GM04503 (cell line): Measurements from ENCODE around the gene CLSTN2.

Source experiments
- DNase-seq: peaks from one replicate; pipeline ENCODE4 v3.0.0-alpha.2; 2012; ENCODE audit warnings: low read depth

Gene CLSTN2

GRCh38 chr3:140007911-140008869, 73.2 kb downstream of the CLSTN2 start:
- no peak for DNase-seq

DNA sequence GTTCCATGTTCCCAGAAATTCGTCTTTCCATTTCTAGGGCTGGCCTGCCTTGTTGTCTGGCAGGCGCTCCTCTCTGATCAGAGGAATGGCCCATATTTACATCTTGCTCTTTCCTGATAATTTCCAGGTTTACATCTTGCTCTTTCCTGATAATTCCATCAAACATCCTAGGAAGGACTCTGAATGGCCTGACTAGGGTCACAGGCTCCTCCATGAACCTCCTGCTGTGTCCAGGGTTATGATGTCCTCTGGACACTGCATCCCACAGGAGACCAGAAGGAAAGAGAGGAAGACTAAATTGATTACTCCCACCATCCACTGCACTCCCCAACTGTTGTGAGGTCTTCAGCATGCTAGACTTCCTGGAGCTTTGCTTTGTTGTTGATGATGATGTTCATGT, 75.4 kb downstream of the CLSTN2 start:
- no peak for DNase-seq

GRCh38 chr3:140011086-140011485, 76.1 kb downstream of the CLSTN2 start:
- no peak for DNase-seq

DNA sequence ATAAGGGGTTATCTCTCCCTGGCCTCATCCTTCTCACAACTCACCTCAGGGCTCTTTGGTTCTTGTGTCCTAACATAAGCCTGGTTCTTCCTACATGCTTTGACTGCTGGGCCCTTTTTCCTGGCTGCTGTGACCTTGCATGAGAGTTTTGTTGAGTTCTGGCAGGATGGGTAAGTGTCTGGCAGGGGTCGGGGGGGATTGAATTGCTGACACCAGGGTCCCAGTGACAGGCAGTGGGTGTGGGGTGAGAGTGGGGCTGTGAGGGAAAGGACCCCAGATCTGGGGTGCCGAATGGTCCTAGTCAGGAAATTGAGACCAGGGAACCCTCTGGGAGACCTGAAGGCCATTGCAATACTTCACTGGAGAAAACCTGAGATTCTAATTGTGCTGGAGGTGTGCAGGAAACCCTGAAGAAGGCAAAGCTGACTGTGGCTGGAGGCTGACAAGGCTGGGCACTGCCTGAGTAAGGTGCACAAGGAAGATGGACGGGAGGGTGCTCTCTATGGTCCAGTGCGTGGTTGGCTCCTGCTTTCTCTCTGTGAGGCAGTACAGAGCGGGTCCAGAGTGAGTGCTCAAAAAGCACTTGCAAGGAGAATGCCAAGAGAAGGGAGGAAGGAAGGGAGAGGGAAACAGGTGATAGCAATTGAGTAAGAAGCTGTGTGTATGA, 76.8 kb downstream of the CLSTN2 start:
- DNase-seq, result no peak

DNA sequence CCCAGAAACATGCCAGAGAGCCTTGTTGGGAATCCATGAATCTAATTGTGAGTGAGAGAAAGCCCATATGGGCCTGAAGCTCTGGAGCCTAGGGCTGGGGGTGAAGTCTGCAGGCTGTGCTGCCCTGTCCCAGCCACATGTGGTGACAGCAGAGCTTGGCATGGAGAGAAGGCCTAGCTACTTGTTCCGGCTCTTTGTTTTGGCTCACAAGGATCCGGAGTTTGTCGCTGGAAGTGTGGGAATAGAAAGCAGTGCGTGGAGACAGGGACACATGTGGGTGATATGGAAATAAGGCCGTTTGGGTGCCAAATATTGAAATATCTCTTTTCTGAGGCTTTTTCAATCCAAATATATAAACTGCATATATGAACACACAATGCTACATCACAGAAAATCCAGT, 78.2 kb downstream of the CLSTN2 start:
- no peak for DNase-seq

DNA sequence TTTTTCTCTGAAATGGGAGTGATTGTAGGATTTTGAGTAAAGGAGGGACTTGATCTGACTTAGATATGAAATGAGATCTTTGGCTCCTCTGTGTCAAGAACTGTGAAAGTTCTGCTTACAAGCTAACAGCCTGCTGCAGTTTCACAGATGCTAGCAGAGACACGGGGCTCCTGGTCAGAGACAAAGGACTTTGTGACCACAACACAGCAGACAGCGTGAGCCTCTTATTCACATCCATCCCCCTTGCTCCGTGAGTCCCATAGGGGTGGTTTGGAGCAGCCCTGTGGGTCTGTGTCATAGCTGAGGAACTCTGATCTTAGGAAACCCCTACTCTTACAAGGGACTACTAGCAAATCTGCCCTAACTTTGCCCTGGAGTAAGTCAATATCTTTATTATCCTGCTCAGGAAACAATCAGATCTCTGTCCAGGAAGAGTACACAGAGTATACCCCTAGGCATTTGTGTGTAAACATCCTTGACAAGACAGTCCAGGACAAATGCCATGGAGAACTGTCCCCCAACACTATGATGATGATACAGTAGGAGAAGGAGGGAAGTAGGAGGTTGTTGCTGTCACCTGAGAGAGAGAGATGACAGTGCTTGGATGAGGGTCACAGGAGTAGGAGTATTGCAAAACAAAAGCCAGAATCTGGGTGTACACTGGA, 80.0 kb downstream of the CLSTN2 start:
- DNase-seq, result no peak

GRCh38 chr3:140015741-140016140, 80.8 kb downstream of the CLSTN2 start:
- no peak for DNase-seq

DNA sequence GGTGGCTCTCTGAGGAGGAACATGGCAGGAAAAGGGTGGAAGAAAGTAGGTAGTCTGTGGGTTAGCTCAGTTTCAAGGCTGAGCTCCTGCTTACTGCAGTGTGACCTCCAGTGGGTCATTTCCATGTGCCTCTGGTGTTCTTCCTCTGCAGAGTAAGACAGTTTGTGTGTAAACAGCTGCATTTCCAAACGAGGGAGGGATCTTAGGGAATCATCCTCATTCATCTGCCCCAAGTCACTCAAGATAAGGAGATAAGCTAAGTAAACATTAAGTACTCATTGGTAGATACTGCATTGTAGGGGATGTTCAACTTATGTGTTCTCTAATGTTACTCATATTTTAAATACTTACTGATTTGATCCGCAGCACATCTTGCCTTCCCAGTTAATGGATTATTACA, 83.6 kb downstream of the CLSTN2 start:
- no peak for DNase-seq

- DNase-seq, result no peak
Observed at GRCh38 chr3:140019946-140020345, 85.0 kb downstream of the CLSTN2 start.

DNA sequence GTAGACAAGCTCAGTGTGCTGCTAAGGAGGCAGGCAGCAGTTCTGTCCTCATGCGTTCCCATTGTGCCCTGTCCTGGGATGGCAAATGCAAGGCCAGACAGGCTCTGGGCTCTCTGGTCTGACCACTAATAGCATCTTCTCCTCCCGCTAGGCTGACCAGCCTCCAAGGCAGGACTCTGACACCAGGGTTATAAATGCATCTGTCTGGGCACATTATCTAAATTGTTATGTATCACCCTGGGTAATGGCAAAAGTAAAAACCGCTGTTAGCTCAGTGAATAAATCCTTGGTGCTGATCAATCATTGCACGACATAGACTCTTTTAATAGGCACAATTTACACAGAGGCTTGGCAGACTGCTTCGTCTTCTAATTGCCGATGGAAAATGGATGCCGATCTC, 85.6 kb downstream of the CLSTN2 start:
- no peak for DNase-seq

DNA sequence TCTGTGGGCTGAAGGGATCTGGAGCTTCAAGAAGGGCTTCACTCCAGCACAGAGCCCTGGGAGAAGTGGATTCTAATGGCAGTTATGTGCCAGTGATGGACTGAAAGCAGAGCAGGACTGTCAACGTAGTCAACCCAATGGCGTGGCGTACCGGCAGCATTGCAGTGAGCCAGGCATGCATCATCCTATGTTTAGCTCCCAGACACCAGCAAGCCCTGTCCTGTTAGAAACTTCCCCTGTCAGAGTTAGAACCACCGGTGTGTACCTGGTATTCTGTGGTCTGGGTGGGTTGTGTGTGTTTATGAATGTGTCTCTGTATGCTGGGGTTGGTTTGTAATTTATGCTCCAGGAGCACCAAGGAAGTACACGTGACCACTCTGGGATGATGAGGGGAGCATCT, 86.3 kb downstream of the CLSTN2 start:
- DNase-seq, result no peak

DNA sequence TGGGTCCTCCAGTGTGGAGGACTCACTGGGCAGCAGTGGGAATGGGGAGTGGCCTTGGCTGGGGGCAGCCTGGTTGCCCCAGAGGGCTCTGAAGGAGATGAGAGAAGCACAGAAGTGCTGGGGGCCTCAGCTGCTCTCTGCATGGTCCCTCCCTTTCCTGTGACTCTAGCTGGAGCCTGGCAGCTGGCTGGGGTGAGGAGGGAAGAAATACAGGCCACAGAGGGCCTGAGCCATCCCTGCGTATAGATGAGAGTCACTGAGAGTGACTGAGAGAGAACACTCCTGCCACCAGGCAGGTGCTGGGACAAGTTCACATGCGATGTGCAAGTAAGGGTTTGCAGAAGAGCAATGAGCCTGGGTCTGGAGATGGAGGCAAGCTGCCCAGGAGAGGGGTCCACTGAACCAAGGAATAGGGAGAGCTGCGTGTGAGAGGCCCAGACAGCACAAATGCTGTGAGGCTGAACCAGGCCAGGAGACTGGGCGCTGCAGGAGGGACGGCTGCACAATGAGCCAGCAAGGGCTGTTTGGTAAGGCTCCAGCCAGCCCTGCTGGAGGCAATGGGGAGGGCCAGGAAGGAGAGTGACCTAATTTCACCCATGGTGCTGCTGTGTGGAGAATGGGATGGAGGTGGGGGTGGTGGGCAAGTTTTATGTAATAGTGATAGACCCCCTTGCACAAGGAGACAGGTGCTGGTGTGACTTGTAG, 87.2 kb downstream of the CLSTN2 start:
- DNase-seq, result no peak

DNA sequence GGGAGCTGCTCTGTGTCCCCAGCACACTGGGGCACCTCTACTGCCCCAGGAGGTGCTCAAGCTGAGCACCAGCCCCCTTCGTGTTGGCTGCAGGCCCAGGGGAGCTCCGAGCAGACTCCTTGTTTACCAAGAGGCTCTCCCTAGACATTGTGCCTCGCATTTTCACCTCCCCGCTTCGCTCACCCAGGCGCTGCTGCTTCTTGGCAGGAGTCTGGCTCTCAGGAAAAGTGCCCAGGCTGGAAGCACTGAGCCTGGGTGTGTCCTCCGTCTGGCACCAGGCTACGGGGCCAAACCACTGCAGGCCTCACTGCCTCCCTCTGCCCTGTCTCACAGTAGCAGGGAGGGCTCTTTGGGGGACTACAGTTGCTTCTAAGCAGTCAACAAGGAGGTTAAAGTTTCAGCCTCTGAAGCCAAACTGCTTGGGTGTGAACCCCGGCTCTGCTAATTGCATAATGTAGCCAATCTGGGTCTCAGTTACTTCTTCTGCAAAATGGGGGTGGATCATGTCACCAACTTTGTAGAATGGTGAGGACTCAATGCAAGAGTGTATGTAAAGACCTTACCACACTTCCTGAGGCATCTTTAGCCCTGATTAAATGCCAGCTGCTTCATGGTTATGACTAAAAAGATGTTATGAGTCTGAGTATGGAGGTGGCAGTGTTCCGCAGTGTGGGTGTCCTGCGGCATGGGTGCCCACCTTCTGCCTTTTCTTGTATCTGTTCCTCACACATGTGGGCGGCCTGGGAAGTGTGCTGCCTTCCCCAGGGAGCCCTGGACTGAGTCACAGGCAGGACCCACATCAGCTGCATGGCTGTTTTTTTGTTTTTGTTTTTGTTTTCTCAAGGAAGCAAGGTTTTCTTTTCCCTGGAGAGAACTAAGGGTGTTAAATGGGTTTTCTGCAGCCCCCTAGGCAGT, 88.9 kb downstream of the CLSTN2 start:
- no peak for DNase-seq

DNA sequence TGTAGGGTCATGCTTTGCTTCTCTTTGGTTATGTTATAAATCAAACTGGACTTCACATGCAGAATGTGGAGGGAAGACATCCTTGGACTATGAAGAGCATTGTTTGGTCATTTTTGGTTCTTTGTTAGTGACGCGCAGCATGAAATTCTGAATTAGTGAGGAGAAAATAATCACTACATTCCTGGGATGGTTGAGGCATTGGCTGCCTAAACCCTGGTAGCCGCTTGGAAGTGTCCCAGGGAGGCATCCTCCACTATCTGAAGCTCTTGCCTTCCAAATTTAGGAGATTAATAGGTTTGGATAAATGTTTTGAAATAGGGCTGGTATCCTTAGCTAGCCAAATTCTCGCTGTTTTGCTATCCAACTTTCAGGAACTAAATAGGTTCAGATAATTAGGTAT, 96.2 kb downstream of the CLSTN2 start:
- DNase-seq, result no peak

- DNase-seq, result no peak
Observed at GRCh38 chr3:140034058-140034457, 99.1 kb downstream of the CLSTN2 start.

GRCh38 chr3:140035871-140036270, 100.9 kb downstream of the CLSTN2 start:
- DNase-seq, result no peak

- DNase-seq, result no peak
Observed at GRCh38 chr3:140050396-140050795, 115.4 kb downstream of the CLSTN2 start.

DNA sequence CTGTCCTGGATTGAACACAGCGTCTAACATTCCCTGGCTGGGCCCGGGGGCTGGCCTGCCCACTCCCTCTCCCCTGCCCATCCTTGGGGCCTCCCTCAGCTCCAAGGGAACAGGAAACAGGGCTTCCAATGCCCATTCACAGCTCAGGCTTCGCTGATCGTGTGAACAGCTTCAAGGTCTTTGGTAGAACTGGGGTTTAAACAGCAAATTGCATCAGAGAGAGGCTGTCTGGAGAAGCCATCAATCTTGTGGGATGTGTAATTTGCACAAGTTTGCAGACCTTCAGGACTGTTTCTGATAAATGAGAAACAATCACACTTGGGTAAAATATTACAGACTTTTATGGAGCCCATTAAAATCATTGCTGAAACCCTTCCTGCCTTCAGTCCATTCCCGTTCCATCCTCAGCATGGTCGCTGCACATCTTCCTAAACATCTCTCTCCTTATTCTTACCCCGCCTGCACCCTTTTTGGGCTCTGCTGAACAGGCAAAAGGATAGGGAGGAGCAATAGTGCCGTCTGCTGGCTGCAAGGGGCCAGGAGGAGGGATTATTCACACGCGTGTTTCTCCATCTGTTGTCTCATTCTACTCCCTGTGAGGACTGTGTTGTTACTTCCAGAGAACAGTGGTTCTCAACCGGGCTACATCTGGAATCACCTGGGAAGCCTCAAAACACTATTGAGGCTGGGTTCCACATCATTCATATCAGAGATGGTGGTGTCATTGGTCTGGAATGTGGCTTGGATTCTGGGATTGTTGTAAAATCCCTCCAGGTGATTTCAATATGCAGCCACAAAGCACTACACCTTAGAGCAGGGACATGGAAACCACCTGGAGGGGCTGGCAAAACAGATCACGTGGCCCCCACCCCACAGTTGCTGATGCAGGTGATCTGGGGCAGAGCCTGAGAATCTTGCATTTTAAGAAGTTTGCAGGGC, 116.3 kb downstream of the CLSTN2 start:
- no peak for DNase-seq

DNA sequence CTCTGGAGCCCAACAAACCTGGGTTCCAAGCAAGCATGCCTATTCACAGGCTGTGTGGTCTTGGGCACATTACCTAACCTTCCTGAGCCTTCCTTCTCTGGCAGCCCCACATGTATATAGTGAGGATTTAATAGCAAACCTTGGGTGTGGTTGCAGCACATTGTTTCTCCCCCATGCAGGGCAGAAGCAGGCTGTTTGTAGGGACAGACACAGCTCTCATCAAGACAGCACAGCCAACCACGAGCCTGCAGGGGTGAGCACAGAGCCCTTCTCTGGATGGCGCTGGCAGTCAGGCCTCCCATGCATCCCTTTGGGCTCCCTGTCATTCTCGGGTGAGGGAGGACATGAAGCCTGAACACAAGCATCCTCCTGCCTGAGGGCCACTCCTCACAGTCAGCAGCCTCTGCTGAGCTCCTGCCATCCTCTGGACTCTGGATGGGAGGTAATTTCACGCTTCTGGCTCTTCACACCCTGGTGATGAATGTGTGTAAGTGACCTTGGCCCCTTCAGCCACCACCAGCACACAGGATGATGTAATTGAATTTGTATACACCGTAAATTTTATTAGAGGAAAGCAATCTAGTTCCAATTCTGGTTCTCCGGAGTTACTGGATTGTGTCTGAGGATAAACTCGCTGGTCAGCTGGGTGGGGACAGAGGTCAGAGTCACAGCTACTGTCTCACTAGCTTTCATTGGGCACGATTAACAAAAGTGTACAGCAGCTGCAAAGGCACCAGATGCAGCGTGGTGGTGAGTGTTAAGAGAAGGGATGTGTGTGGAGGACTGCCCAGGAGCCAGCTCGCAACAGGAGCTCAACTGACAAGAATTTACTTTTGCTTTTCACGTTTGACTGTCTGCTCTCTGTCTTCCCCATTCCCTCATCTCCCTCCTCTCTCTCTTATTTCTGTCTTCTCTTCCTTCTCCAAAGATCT, 118.1 kb downstream of the CLSTN2 start:
- DNase-seq, result no peak
